OCI-LY1 (cell line): ENCODE data around the gene STUM.

Source experiments
- H2AFZ ChIP-seq: fragments of 200-600 bp; sonication (generic), shearing (Covaris generic); 2 replicates; pipeline ENCODE4 v1.6.0; 2014; ENCODE audit warnings: antibody characterized with exemption, mild to moderate bottlenecking, low read length
- H3F3A ChIP-seq: fragments of 200-600 bp; sonication (generic), shearing (Covaris generic); 2 replicates; pipeline ENCODE4 v1.6.0; 2014; ENCODE audit warnings: mild to moderate bottlenecking, antibody characterized with exemption, low read length, moderate library complexity; ENCODE audit not compliant: insufficient read depth
- H3K27ac ChIP-seq: fragments of 200-600 bp; sonication (generic); 2 replicates; pipeline ENCODE4 v1.5.1; 2014; ENCODE audit warnings: low read length, mixed run types, mild to moderate bottlenecking, low read depth; ENCODE audit not compliant: poor library complexity, severe bottlenecking
- H3K27me3 ChIP-seq: fragments of 200-600 bp; sonication (generic); 2 replicates; pipeline ENCODE4 v1.6.0; 2014; ENCODE audit warnings: antibody characterized with exemption, mild to moderate bottlenecking, low read length, moderate library complexity; ENCODE audit not compliant: insufficient read depth
- H3K36me3 ChIP-seq: fragments of 200-600 bp; sonication (generic); 2 replicates; pipeline ENCODE4 v1.6.1; 2014; ENCODE audit warnings: mild to moderate bottlenecking, antibody characterized with exemption, low read length, moderate library complexity, mixed read lengths; ENCODE audit not compliant: insufficient read depth
- H3K4me1 ChIP-seq: fragments of 200-600 bp; sonication (generic); 2 replicates; pipeline ENCODE4 v1.5.1; 2014; ENCODE audit warnings: mild to moderate bottlenecking, low read length, moderate library complexity; ENCODE audit not compliant: insufficient read depth, severe bottlenecking
- H3K4me2 ChIP-seq: fragments of 200-600 bp; sonication (generic), shearing (Covaris generic); 2 replicates; pipeline ENCODE4 v1.6.1; 2014; ENCODE audit warnings: low read length
- H3K4me3 ChIP-seq: fragments of 200-600 bp; sonication (generic); 2 replicates; pipeline ENCODE4 v1.5.1; 2014; ENCODE audit warnings: low read length, low read depth, mild to moderate bottlenecking, mixed read lengths; ENCODE audit not compliant: poor library complexity, severe bottlenecking
- H3K79me2 ChIP-seq: fragments of 200-600 bp; shearing (Covaris generic); 2 replicates; pipeline ENCODE4 v1.6.1; 2016; ENCODE audit warnings: mixed run types, low read length, mixed read lengths; ENCODE audit not compliant: insufficient read depth
- H3K9ac ChIP-seq: fragments of 200-600 bp; sonication (generic), shearing (Covaris generic); 2 replicates; pipeline ENCODE4 v1.6.1; 2014; ENCODE audit warnings: mild to moderate bottlenecking, low read length, mixed read lengths
- H3K9me2 ChIP-seq: fragments of 200-600 bp; sonication (generic), shearing (Covaris generic); 2 replicates; pipeline ENCODE4 v1.6.1; 2014; ENCODE audit warnings: low read depth, mild to moderate bottlenecking, low read length, mixed read lengths
- H3K9me3 ChIP-seq: fragments of 200-600 bp; shearing (Covaris generic); 2 replicates; pipeline ENCODE4 v1.6.1; 2014; ENCODE audit warnings: low read length, mixed read lengths
- H4K20me1 ChIP-seq: fragments of 200-600 bp; sonication (generic), shearing (Covaris generic); 2 replicates; pipeline ENCODE4 v1.6.0; 2016; ENCODE audit warnings: mild to moderate bottlenecking, low read length; ENCODE audit not compliant: insufficient read depth
- EZH2 ChIP-seq: fragments of 200-600 bp; sonication (generic), shearing (Covaris generic); IDR thresholded peaks from 2 replicates; pipeline ENCODE4 v1.8.0; 2017; ENCODE audit warnings: borderline replicate concordance, mixed run types, mild to moderate bottlenecking, antibody characterized with exemption, low read length, moderate library complexity, mixed read lengths
- TF ChIP-seq, protein P1 (sequence below): fragments of 200-600 bp; sonication (generic), shearing (Covaris generic); IDR thresholded peaks from 2 replicates; pipeline ENCODE4 v1.5.1; 2017; ENCODE audit warnings: mild to moderate bottlenecking, antibody characterized with exemption, low read length, moderate library complexity, mixed read lengths

The STUM gene

GRCh38 chr1:226518375-226518774 is 30.2 kb upstream of the STUM start:
- H3K9ac ChIP-seq, result no peak overlapping the region
- peaks cover 5% of the 10 kb centered on the region; the same call in 1 of the 2 replicates for H3K27me3 ChIP-seq
- H3K9me3 ChIP-seq, result no peaks in the 10 kb centered on the region
- H3K79me2 ChIP-seq, result no peaks in the 10 kb centered on the region
- no peak overlapping the region for H3K27ac ChIP-seq
- H2AFZ ChIP-seq, result no peak overlapping the region
- no peaks in the 10 kb centered on the region for H3K4me1 ChIP-seq
- no peaks in the 10 kb centered on the region for H3F3A ChIP-seq
- H4K20me1 ChIP-seq, result no peaks in the 10 kb centered on the region
- no peak overlapping the region for H3K4me3 ChIP-seq
- TF ChIP-seq, protein P1, sequence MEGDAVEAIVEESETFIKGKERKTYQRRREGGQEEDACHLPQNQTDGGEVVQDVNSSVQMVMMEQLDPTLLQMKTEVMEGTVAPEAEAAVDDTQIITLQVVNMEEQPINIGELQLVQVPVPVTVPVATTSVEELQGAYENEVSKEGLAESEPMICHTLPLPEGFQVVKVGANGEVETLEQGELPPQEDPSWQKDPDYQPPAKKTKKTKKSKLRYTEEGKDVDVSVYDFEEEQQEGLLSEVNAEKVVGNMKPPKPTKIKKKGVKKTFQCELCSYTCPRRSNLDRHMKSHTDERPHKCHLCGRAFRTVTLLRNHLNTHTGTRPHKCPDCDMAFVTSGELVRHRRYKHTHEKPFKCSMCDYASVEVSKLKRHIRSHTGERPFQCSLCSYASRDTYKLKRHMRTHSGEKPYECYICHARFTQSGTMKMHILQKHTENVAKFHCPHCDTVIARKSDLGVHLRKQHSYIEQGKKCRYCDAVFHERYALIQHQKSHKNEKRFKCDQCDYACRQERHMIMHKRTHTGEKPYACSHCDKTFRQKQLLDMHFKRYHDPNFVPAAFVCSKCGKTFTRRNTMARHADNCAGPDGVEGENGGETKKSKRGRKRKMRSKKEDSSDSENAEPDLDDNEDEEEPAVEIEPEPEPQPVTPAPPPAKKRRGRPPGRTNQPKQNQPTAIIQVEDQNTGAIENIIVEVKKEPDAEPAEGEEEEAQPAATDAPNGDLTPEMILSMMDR, result no peak
- no peak for TF ChIP-seq EZH2
- no peaks in the 10 kb centered on the region for H3K9me2 ChIP-seq
- H3K4me2 ChIP-seq, result no peak overlapping the region
- no peaks in the 10 kb centered on the region for H3K36me3 ChIP-seq

DNA sequence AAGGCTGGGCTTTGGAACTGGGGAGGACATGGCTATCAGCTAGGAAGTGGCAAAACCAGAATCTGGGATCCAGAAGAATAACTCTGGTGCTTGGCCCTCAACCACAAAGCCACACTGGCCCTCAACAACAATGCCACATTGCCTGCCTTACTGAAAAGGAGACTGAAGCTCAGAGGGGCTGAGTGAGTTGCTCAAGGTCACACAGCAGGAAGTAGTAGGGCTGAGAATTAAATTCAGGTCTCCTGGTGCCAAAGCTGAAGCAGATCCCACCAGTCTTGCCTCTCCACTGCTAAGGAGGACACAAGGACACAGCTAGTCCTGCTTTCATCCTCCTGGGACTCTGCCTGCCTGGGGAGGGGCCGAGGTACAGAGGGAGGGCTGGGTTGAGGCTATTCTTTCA is 29.4 kb upstream of the STUM start:
- Histone ChIP-seq H4K20me1 (no peaks in the 10 kb centered on the region), H3K4me3 (no peak overlapping the region), H3K27me3 (peaks cover 5% of the 10 kb centered on the region; the same call in 1 of the 2 replicates), H3K79me2 (no peaks in the 10 kb centered on the region), H3K27ac (no peak overlapping the region), H3K9me2 (no peaks in the 10 kb centered on the region), H2AFZ (no peak overlapping the region), H3K4me2 (no peak overlapping the region), H3K4me1 (no peaks in the 10 kb centered on the region), H3K36me3 (no peaks in the 10 kb centered on the region), H3K9me3 (no peaks in the 10 kb centered on the region), H3F3A (no peaks in the 10 kb centered on the region), H3K9ac (no peak overlapping the region)
- TF ChIP-seq, protein P1, result no peak
- TF ChIP-seq EZH2, result no peak

GRCh38 chr1:226519716-226520598 is 28.6 kb upstream of the STUM start:
- H3K36me3 ChIP-seq, result no peaks in the 10 kb centered on the region
- H3K79me2 ChIP-seq, result no peaks in the 10 kb centered on the region
- TF ChIP-seq, protein P1, result no peak
- no peak for TF ChIP-seq EZH2
- no peaks in the 10 kb centered on the region for H3K4me1 ChIP-seq
- peaks cover 5% of the 10 kb centered on the region; the same call in 1 of the 2 replicates for H3K27me3 ChIP-seq
- no peaks in the 10 kb centered on the region for H3K9me3 ChIP-seq
- no peak overlapping the region for H3K27ac ChIP-seq
- no peak overlapping the region for H2AFZ ChIP-seq
- H3K9ac ChIP-seq, result no peak overlapping the region
- no peak overlapping the region for H3K4me3 ChIP-seq
- no peaks in the 10 kb centered on the region for H3K9me2 ChIP-seq
- H3F3A ChIP-seq, result no peaks in the 10 kb centered on the region
- H3K4me2 ChIP-seq, result no peak overlapping the region
- H4K20me1 ChIP-seq, result no peaks in the 10 kb centered on the region
